HepG2 (cell line): ENCODE measurements around the gene DNAJC5. TPM values are rescaled to one million over a fixed set of nuclear protein-coding genes. Genes with fewer than 3 reads are reported as not detected.

ENCODE experiments used
- AGO1 ChIP-seq: fragments of 200-400 bp; formaldehyde crosslinking; IDR thresholded peaks from 2 replicates; pipeline ENCODE4 v1.6.1; 2017; ENCODE audit warnings: mild to moderate bottlenecking, low read depth, low read length, moderate library complexity; ENCODE audit not compliant: poor library complexity, severe bottlenecking
- EHMT2 ChIP-seq: fragments of 200-600 bp; sonication (generic); IDR thresholded peaks from 2 replicates; pipeline ENCODE4 v1.7.0; 2017; ENCODE audit warnings: antibody characterized with exemption, low read depth, low read length, borderline replicate concordance
- ESRRA ChIP-seq: sonication (generic); formaldehyde crosslinking; IDR thresholded peaks from 2 replicates; pipeline ENCODE4 v1.5.1; 2020; ENCODE audit warnings: mild to moderate bottlenecking, low read depth, missing genetic modification reagents
- GABPB1 ChIP-seq: IDR thresholded peaks from 2 replicates; pipeline ENCODE4 v1.6.1; 2016; ENCODE audit warnings: mild to moderate bottlenecking, missing genetic modification reagents, moderate library complexity, missing compliant biosample characterization
- GMEB1 ChIP-seq: sonication (generic); formaldehyde crosslinking; IDR thresholded peaks from 2 replicates; pipeline ENCODE4 v1.5.1; 2020; ENCODE audit warnings: missing genetic modification reagents, mild to moderate bottlenecking, borderline replicate concordance
- IKZF1 ChIP-seq: fragments of 450-650 bp; IDR thresholded peaks from 2 replicates; pipeline ENCODE4 v1.7.1; 2016
- KAT8 ChIP-seq: IDR thresholded peaks from 2 replicates; pipeline ENCODE4 v1.6.1; 2016; ENCODE audit warnings: missing genetic modification reagents, missing compliant biosample characterization
- KLF6 ChIP-seq: IDR thresholded peaks from 2 replicates; pipeline ENCODE4 v1.8.0; 2016; ENCODE audit warnings: missing biosample characterization, missing genetic modification reagents
- MLX ChIP-seq: IDR thresholded peaks from 2 replicates; pipeline ENCODE4 v1.6.1; 2016
- NFIC ChIP-seq: IDR thresholded peaks from 2 replicates; pipeline ENCODE4 v1.6.1; 2012; ENCODE audit warnings: mild to moderate bottlenecking, low read length, inconsistent platforms
- NR2F1 ChIP-seq, 2 experiments: fragments of 450-650 bp in 1 of 2; formaldehyde crosslinking in 1 of 2; IDR thresholded peaks; 2 replicates each; pipeline versions ENCODE4 v1.5.0 to v1.6.1; 2016 to 2020; ENCODE audit warnings: mild to moderate bottlenecking in 1 of 2, missing compliant biosample characterization in 1 of 2, missing genetic modification reagents in 1 of 2, moderate library complexity in 1 of 2
- POGK ChIP-seq: sonication (generic); formaldehyde crosslinking; conservative IDR thresholded peaks from 2 replicates; pipeline ENCODE4 v1.8.0; 2022; ENCODE audit warnings: mild to moderate bottlenecking, moderate library complexity, missing genetic modification reagents
- POLR2G ChIP-seq: fragments of 200-400 bp; formaldehyde crosslinking; IDR thresholded peaks from 2 replicates; pipeline ENCODE4 v1.6.1; 2018; ENCODE audit warnings: mild to moderate bottlenecking, low read depth, low read length, moderate library complexity
- RBAK ChIP-seq: sonication (generic); formaldehyde crosslinking; IDR thresholded peaks from 2 replicates; pipeline ENCODE4 v1.5.1; 2020; ENCODE audit warnings: mild to moderate bottlenecking, missing genetic modification reagents
- RFXAP ChIP-seq: sonication (generic); formaldehyde crosslinking; IDR thresholded peaks from 2 replicates; pipeline ENCODE4 v1.4.0; 2020; ENCODE audit warnings: missing genetic modification reagents, borderline replicate concordance
- RNF2 ChIP-seq: fragments of 450-650 bp; conservative IDR thresholded peaks from 2 replicates; pipeline ENCODE4 v1.6.1; 2016; ENCODE audit warnings: low read depth
- SIX1 ChIP-seq: sonication (generic); formaldehyde crosslinking; IDR thresholded peaks from 2 replicates; pipeline ENCODE4 v1.4.0; 2020; ENCODE audit warnings: missing genetic modification reagents, borderline replicate concordance
- TAF1 ChIP-seq: sonication (generic); formaldehyde crosslinking; IDR thresholded peaks from 2 replicates; pipeline ENCODE4 v1.4.0; 2020; ENCODE audit warnings: missing genetic modification reagents
- TFDP2 ChIP-seq: sonication (generic); formaldehyde crosslinking; IDR thresholded peaks from 2 replicates; pipeline ENCODE4 v1.4.0; 2020; ENCODE audit warnings: missing genetic modification reagents
- ZBTB42 ChIP-seq: sonication (generic); formaldehyde crosslinking; IDR thresholded peaks from 2 replicates; pipeline ENCODE4 v1.5.0; 2020; ENCODE audit warnings: mild to moderate bottlenecking, missing genetic modification reagents
- ZFP36L2 ChIP-seq: sonication (generic); formaldehyde crosslinking; IDR thresholded peaks from 2 replicates; pipeline ENCODE4 v1.4.0; 2020; ENCODE audit warnings: missing genetic modification reagents
- ZFP90 ChIP-seq: sonication (generic); formaldehyde crosslinking; IDR thresholded peaks from 2 replicates; pipeline ENCODE4 v1.8.0; 2022; ENCODE audit warnings: missing genetic modification reagents, mild to moderate bottlenecking, inconsistent platforms, borderline replicate concordance
- ZNF34 ChIP-seq: sonication (generic); formaldehyde crosslinking; IDR thresholded peaks from 2 replicates; pipeline ENCODE4 v1.4.0; 2020; ENCODE audit warnings: mild to moderate bottlenecking, missing genetic modification reagents, borderline replicate concordance
- ZNF576 ChIP-seq: sonication (generic); formaldehyde crosslinking; IDR thresholded peaks from 2 replicates; pipeline ENCODE4 v1.4.0; 2020; ENCODE audit warnings: mild to moderate bottlenecking, missing genetic modification reagents
- ZNF790 ChIP-seq: sonication (generic); formaldehyde crosslinking; IDR thresholded peaks from 2 replicates; pipeline ENCODE4 v1.8.0; 2022; ENCODE audit warnings: missing genetic modification reagents, mild to moderate bottlenecking, borderline replicate concordance
- polyA plus RNA-seq, 8 experiments: library from polyadenylated mRNA; depleted of rRNA in 3 of 8; stranded (reverse) in 7 of 8; unstranded in 1 of 8; fragments of >200 nt; fragmentation: Illumina TruSeq in 4 of 8; extraction: Trizol in 4 of 8; gene quantifications; 2 replicates each; pipeline versions ENCODE4 v1.2.1 to v1.2.3, GENCODE V29; 2011 to 2016; ENCODE audit warnings: low read depth in 4 of 8, missing spikeins in 1 of 8, mixed read lengths in 1 of 8; ENCODE audit not compliant: insufficient read depth in 1 of 8
- total RNA-seq, 5 experiments: library from RNA; depleted of rRNA; stranded (reverse); fragments of >200 nt; fragmentation: Illumina TruSeq; extraction: Trizol; gene quantifications; 2 replicates each; pipeline ENCODE4 v1.2.3, GENCODE V29; 2016; ENCODE audit warnings: low read depth in 1 of 5

The DNAJC5 gene
- total and polyA plus RNA-seq, 2 of the 13 experiments (the other 11 are each of a cell fraction or from before 2014, with no cell fraction given) = 42.8 to 64.5 TPM

- TF ChIP-seq TFDP2 (CRISPR knock-in tag) (no peak; the same call in 1 of the 2 replicates), ZNF790 (CRISPR knock-in tag) (no peak), POLR2G (peak; percentile 92), AGO1 (no peak), ZNF576 (CRISPR knock-in tag) (0 out of 2 replicates have a peak, but pooled peaks have one; percentile 24), KAT8 (CRISPR knock-in tag) (peak; percentile 35; the same call in 1 of the 2 replicates), MLX (CRISPR knock-in tag) (peak; percentile 44; the same call in 1 of the 2 replicates), ZFP90 (CRISPR knock-in tag) (peak; percentile 97), RBAK (no peak), RNF2 (peak; percentile 45; the same call in 1 of the 2 replicates), GMEB1 (CRISPR knock-in tag) (no peak; the same call in 1 of the 2 replicates), EHMT2 (no peak), ZNF34 (CRISPR knock-in tag) (no peak), POGK (CRISPR knock-in tag) (peak; percentile 77; the same call in 1 of the 2 replicates), SIX1 (CRISPR knock-in tag) (peak; percentile 30; the same call in 1 of the 2 replicates), RFXAP (no peak; the same call in 1 of the 2 replicates), ESRRA (CRISPR knock-in tag) (0 out of 2 replicates have a peak, but pooled peaks have one; percentile 39), NFIC (no peak; the same call in 1 of the 2 replicates), IKZF1 (no peak), TAF1 (CRISPR knock-in tag) (peak; percentile 89), KLF6 (peak; percentile 87; the same call in 1 of the 2 replicates), NR2F1 (CRISPR knock-in tag; IDR thresholded peaks at IDR 0.05) (no peak; a peak in 1 of 4 replicates), ZBTB42 (CRISPR knock-in tag) (no peak), ZFP36L2 (CRISPR knock-in tag) (0 out of 2 replicates have a peak, but pooled peaks have one; percentile 67), GABPB1 (CRISPR knock-in tag) (no peak)
Observed at GRCh38 chr20:63957004-63957689, 62.2 kb downstream of the DNAJC5 start (continued).
